DND-41 (cell line): ENCODE measurements around the gene CHI3L2.

Experiments used
- EZH2 ChIP-seq: IDR thresholded peaks from 3 replicates; pipeline ENCODE4 v1.6.1; 2012; ENCODE audit warnings: borderline replicate concordance, low read depth, mild to moderate bottlenecking, moderate library complexity, low read length, inconsistent platforms; ENCODE audit not compliant: severe bottlenecking
- TF ChIP-seq, protein P1 (sequence below): IDR thresholded peaks from 2 replicates; pipeline ENCODE4 v1.5.1; 2012; ENCODE audit warnings: borderline replicate concordance, low read length, moderate library complexity, mild to moderate bottlenecking; ENCODE audit not compliant: poor library complexity, severe bottlenecking; ENCODE audit errors: extremely low read depth

DNA sequence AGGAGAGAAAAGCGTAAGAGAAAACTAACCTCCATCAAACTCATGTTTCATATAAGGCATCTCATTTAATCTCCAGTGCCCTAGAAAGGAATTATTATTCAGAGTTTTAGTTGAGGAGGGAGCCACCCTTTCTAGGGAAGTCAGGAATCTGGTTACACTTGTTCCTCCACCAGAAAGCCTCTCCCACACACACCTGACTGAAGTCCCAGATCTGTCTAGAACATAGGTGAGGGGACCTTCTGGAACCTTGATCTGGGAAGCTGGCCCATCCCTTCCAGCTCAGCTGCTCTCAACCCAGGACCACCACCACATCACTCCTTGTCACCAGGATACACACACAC is 25.2 kb upstream of the CHI3L2 start:
- TF ChIP-seq, protein P1, sequence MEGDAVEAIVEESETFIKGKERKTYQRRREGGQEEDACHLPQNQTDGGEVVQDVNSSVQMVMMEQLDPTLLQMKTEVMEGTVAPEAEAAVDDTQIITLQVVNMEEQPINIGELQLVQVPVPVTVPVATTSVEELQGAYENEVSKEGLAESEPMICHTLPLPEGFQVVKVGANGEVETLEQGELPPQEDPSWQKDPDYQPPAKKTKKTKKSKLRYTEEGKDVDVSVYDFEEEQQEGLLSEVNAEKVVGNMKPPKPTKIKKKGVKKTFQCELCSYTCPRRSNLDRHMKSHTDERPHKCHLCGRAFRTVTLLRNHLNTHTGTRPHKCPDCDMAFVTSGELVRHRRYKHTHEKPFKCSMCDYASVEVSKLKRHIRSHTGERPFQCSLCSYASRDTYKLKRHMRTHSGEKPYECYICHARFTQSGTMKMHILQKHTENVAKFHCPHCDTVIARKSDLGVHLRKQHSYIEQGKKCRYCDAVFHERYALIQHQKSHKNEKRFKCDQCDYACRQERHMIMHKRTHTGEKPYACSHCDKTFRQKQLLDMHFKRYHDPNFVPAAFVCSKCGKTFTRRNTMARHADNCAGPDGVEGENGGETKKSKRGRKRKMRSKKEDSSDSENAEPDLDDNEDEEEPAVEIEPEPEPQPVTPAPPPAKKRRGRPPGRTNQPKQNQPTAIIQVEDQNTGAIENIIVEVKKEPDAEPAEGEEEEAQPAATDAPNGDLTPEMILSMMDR, result no peak
- no peak for TF ChIP-seq EZH2
